ENCODE data around the gene OXCT2. TPM values are rescaled to one million over a fixed set of nuclear protein-coding genes. Genes with fewer than 3 reads are reported as not detected.

The OXCT2 gene
- total and polyA plus RNA-seq, 9 of the 15 experiments (the other 6 are each of a cell fraction or from before 2014, with no cell fraction given) = 0.08 to 0.64 (median 0.22) TPM; not detected in 2

- peak; percentile 99 for TF ChIP-seq MAX (CRISPR knock-in tag; IDR thresholded peaks at IDR 0.05)
- 0 out of 2 replicates have a peak, but pooled peaks have one; percentile 54 for TF ChIP-seq ZBTB17 (CRISPR knock-in tag; IDR thresholded peaks at IDR 0.05)
- TF ChIP-seq CREB3 (tag; conservative IDR thresholded peaks at IDR 0.05; ENCODE audit: low read depth) = peak; percentile 89
- TF ChIP-seq ATF6 (CRISPR knock-in tag; IDR thresholded peaks at IDR 0.05) = peak; percentile 84
- peak; percentile 72 for TF ChIP-seq DIDO1 (tag; IDR thresholded peaks at IDR 0.05; ENCODE audit: low read depth)
- peak; percentile 99 for TF ChIP-seq MGA (IDR thresholded peaks at IDR 0.05)
- 0 out of 2 replicates have a peak, but pooled peaks have one; percentile 58 for TF ChIP-seq MECOM (CRISPR knock-in tag; IDR thresholded peaks at IDR 0.05)
- peak; percentile 69 for TF ChIP-seq MEF2D (tag; conservative IDR thresholded peaks at IDR 0.05; ENCODE audit: low read depth)
Observed at GRCh38 chr1:39798859-39799769, 28.0 kb upstream of the OXCT2 start (continued).

Measured in K562 (cell line).